Smooth muscle cell (in vitro differentiated cells): ENCODE data around the gene TMEM92. TPM values are rescaled to one million over a fixed set of nuclear protein-coding genes. Genes with fewer than 3 reads are reported as not detected.
A peak's percentile ranks its signal among the peaks of the same experiment; 100 is the strongest.

ENCODE experiments used
- DNase-seq: peaks from one replicate; lab custom pipeline; 2025; ENCODE audit not compliant: unreplicated experiment; lab: John Stamatoyannopoulos, UW
- H2AFZ ChIP-seq: fragments of 200-600 bp; sonication (generic); 2 replicates; pipeline ENCODE4 v1.6.0; 2016; ENCODE audit warnings: antibody characterized with exemption, low read depth, mild to moderate bottlenecking
- H3F3A ChIP-seq: fragments of 200-600 bp; sonication (generic); 2 replicates; pipeline ENCODE4 v1.6.0; 2017; ENCODE audit warnings: antibody characterized with exemption, low read depth
- H3K27ac ChIP-seq: fragments of 200-600 bp; sonication (generic); 2 replicates; pipeline ENCODE4 v1.5.1; 2016; ENCODE audit warnings: low read depth, mild to moderate bottlenecking
- H3K27me3 ChIP-seq: fragments of 200-600 bp; sonication (generic); 2 replicates; pipeline ENCODE4 v1.6.1; 2016; ENCODE audit warnings: low read depth, mild to moderate bottlenecking
- H3K36me3 ChIP-seq: fragments of 200-600 bp; sonication (generic); 2 replicates; pipeline ENCODE4 v1.5.1; 2016; ENCODE audit warnings: low read depth
- H3K4me1 ChIP-seq: fragments of 200-600 bp; sonication (generic); 2 replicates; pipeline ENCODE4 v1.5.1; 2016; ENCODE audit warnings: low read depth
- H3K4me2 ChIP-seq: fragments of 200-600 bp; sonication (generic); 2 replicates; pipeline ENCODE4 v1.6.0; 2016; ENCODE audit warnings: mild to moderate bottlenecking
- H3K4me3 ChIP-seq: fragments of 200-600 bp; sonication (generic); 2 replicates; pipeline ENCODE4 v1.5.1; 2016; ENCODE audit warnings: mild to moderate bottlenecking
- H3K79me2 ChIP-seq: fragments of 200-600 bp; sonication (generic); 2 replicates; pipeline ENCODE4 v1.6.0; 2016; ENCODE audit warnings: low read depth, mild to moderate bottlenecking
- H3K9ac ChIP-seq: fragments of 200-600 bp; sonication (generic); 2 replicates; pipeline ENCODE4 v1.6.0; 2016; ENCODE audit warnings: low read depth
- H3K9me3 ChIP-seq: fragments of 200-600 bp; sonication (generic); replicated peaks from 2 replicates; pipeline ENCODE4 v1.5.1; 2016; ENCODE audit warnings: low read depth
- H4K20me1 ChIP-seq: fragments of 200-600 bp; sonication (generic); 2 replicates; pipeline ENCODE4 v1.6.0; 2016; ENCODE audit warnings: low read depth
- CTCF ChIP-seq: fragments of 200-600 bp; sonication (generic); IDR thresholded peaks from 2 replicates; pipeline ENCODE4 v1.5.1; 2017; ENCODE audit warnings: borderline replicate concordance, mild to moderate bottlenecking, antibody characterized with exemption; ENCODE audit not compliant: insufficient read depth, poor library complexity, severe bottlenecking
- WGBS: methylation state at CpG from one replicate; pipeline ENCODE4 v1.1.7; 2016; ENCODE audit warnings: low lambda C conversion rate; 5-methylcytosine and 5-hydroxymethylcytosine counted together
- polyA plus RNA-seq: library from polyadenylated mRNA; unstranded; fragments of >200 nt; fragmentation: Nextera tagmentation; extraction: Ambion mirVana; gene quantifications from 2 replicates; pipeline ENCODE4 v1.2.1, GENCODE V29; 2016
- total RNA-seq: library from RNA; depleted of rRNA; stranded (reverse); fragments of >200 nt; gene quantifications from 2 replicates; pipeline ENCODE4 v1.2.3, GENCODE V29; 2014

Gene TMEM92
- total and polyA plus RNA-seq, 2 experiments from 2014 or later = 4.8 to 7.4 TPM

DNA sequence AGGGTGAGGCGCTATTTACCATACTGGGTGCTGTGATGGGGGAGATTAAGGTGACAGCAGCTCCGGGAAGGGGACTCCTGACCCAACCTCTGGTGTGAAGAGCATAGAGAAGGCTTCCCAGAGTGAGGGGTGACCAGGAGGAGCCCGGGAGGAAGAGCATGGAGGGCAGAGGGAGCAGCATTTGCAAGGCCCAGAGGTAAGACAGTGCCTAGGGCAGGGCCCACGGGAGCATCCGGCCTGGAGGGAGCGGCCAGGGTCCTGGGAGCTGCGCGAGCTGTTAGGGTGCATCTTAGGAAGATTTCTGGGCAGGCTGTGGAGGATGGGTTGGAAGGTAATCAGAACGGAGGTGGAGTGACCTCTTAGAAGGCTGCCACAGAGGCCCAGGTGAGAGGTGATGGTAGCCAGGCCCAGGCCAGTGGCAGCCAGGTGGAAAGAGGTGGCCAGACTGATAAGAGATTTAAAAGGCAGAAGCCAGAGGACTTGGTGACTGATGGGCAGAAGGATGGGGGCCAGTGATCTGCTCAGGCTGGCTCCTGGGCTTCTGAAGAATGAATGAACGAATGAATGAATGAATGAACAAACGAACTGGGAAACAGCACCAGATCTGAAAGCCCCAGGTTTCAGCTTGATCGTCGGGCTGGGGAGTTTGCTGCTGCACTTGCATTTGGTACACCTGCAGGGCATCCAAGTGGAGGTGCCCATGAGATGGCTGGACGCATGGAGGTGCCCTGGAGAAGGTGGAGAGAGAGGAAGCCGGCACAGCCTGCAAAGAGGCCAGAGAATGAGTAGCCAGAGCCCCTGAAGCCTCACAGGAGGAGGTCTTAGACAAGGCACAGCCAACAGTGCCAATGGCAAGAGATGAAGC lies 13.0 kb upstream of the TMEM92 start:
- Histone ChIP-seq H3K9me3 (no peaks in the 10 kb centered on the region), H2AFZ (no peak overlapping the region), H3K4me2 (no peak overlapping the region), H3K27me3 (no peaks in the 10 kb centered on the region), H3K27ac (peak overlapping the region; percentile 73), H3F3A (peaks cover 5% of the 10 kb centered on the region), H4K20me1 (no peaks in the 10 kb centered on the region), H3K9ac (no peak overlapping the region), H3K36me3 (no peaks in the 10 kb centered on the region), H3K79me2 (peaks cover 10% of the 10 kb centered on the region), H3K4me3 (no peak overlapping the region), H3K4me1 (peaks cover 32% of the 10 kb centered on the region)
- WGBS = 84% methylated on average over 15 of the region's 15 CpGs
- no peak for DNase-seq
- TF ChIP-seq CTCF = no peak

DNA sequence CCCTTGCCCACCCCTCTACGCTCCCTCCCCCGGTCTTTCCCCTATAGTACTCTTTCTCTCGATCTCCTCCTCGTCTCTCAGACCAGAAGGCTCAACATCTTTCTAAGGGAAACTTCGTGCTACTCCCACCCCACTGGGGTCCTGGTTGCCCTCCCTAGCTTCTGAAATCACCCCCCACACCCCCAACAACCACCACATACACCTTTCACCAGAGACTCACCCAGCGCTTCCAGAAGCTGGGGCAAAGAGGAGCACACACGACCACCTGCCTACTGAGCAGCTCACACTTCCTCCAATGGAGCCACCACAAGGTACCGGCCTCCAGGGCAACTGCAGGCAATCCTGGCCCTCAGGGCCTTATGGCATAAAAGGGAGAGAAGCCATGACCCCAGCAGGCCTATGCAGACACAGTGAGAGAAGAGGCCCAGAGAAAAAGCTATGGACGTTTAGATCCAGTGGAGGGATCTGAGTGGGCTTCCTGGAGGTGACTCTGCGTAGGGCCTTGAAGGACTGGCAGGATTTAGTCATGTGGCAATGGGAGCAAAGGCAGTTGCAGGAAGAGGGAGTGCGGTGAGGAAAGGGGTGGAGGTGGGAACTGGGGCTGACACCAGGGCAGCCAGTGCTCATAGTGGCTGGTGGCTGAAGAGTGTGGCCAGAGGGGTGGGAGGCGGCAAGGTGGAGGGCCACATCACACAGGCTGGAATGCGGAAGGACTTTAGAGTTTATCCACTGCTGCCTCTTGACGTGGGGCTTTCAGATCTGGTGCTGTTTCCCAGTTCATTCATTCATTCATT lies 12.1 kb upstream of the TMEM92 start:
- Histone ChIP-seq H3K4me3 (no peak overlapping the region), H3K4me1 (peaks cover 41% of the 10 kb centered on the region), H3K4me2 (peak overlapping the region; percentile 15), H3K27ac (peak overlapping the region; percentile 88), H3K36me3 (no peaks in the 10 kb centered on the region), H3K27me3 (no peaks in the 10 kb centered on the region), H3F3A (peaks cover 5% of the 10 kb centered on the region), H3K9me3 (no peaks in the 10 kb centered on the region), H3K79me2 (peaks cover 10% of the 10 kb centered on the region), H3K9ac (no peak overlapping the region), H4K20me1 (no peaks in the 10 kb centered on the region), H2AFZ (no peak overlapping the region)
- WGBS = 73% methylated on average over 9 of the region's 14 CpGs
- no peak for TF ChIP-seq CTCF
- DNase-seq = no peak

- no peaks in the 10 kb centered on the region for H3K27me3 ChIP-seq
Observed at GRCh38 chr17:50263331-50264262, 10.7 kb upstream of the TMEM92 start.

More at GRCh38 chr17:50263331-50264262, 10.7 kb upstream of the TMEM92 start:
- Histone ChIP-seq H2AFZ (no peak overlapping the region), H3K9me3 (no peaks in the 10 kb centered on the region), H3K79me2 (peaks cover 18% of the 10 kb centered on the region), H3K27ac (peak overlapping the region; percentile 88), H3K4me3 (peak overlapping the region; percentile 35), H3K4me1 (peaks cover 51% of the 10 kb centered on the region), H3K4me2 (peak overlapping the region; percentile 89), H3K9ac (peak overlapping the region; percentile 69), H3K36me3 (no peaks in the 10 kb centered on the region), H3F3A (peaks cover 12% of the 10 kb centered on the region), H4K20me1 (no peaks in the 10 kb centered on the region)
- no peak for DNase-seq
- TF ChIP-seq CTCF = no peak
- 73% methylated on average over 10 of the region's 10 CpGs for WGBS
